ENCODE data around the gene CEMIP. TPM values are rescaled to one million over a fixed set of nuclear protein-coding genes. Genes with fewer than 3 reads are reported as not detected.

CEMIP gene
- total RNA-seq, 4 donors from 2014 or later, result 0.04 TPM; not detected in 3

GRCh38 chr15:80823120-80823519, 44.0 kb downstream of the CEMIP start:
- Histone ChIP-seq H3K9me3 (no peaks in the 10 kb centered on the region), H3K27ac (no peak overlapping the region), H3K4me3 (no peak overlapping the region), H3K4me1 (peaks cover 0 to 15% of the 10 kb centered on the region in 2 donors), H3K36me3 (no peaks in the 10 kb centered on the region), H3K27me3 (no peaks in the 10 kb centered on the region)
- DNase-seq (no peak), ATAC-seq (no peak)
- intact Hi-C loops (cut with DNase I; ENCODE audit: low total_unique reads) (no loop called here), in situ Hi-C loops (cut with MboI; ENCODE audit: low sequenced_read_pairs in 4 of 4) (no loop called here)
- TF ChIP-seq CTCF (IDR thresholded peaks at IDR 0.05 in 4 of 5, conservative IDR thresholded peaks at IDR 0.05 in 1 of 5) (no peak), POLR2A (IDR thresholded peaks at IDR 0.05) (no peak)

DNA sequence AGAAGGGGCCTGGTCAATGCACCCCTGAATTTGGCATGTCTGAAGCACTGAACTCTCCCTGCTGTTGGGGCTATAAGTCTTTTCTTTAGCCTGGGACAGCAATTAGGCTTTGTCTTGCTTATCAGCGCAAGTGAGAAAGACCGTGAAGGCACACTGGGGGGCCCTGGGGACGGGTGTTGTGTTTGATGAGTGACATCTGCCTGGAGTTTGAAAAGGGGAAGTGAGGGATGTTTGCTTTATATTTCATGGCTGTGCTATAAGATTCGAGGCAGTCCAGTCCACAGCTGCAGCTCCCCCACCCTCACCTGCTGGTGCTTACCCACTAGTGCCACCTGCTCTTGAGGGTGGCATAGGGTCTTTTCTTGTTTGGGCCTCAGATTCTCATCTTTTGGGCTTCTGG, 44.8 kb downstream of the CEMIP start:
- Histone ChIP-seq H3K27me3 (no peaks in the 10 kb centered on the region), H3K4me3 (no peak overlapping the region), H3K27ac (no peak overlapping the region), H3K4me1 (peaks cover 0 to 12% of the 10 kb centered on the region in 2 donors), H3K9me3 (no peaks in the 10 kb centered on the region), H3K36me3 (no peaks in the 10 kb centered on the region)
- DNase-seq, result no peak
- TF ChIP-seq POLR2A (IDR thresholded peaks at IDR 0.05) (no peak), CTCF (IDR thresholded peaks at IDR 0.05 in 4 of 5, conservative IDR thresholded peaks at IDR 0.05 in 1 of 5) (no peak)
- ATAC-seq, result no peak
- intact Hi-C loops (cut with DNase I; ENCODE audit: low total_unique reads) (no loop called here), in situ Hi-C loops (cut with MboI; ENCODE audit: low sequenced_read_pairs in 4 of 4) (no loop called here)

DNA sequence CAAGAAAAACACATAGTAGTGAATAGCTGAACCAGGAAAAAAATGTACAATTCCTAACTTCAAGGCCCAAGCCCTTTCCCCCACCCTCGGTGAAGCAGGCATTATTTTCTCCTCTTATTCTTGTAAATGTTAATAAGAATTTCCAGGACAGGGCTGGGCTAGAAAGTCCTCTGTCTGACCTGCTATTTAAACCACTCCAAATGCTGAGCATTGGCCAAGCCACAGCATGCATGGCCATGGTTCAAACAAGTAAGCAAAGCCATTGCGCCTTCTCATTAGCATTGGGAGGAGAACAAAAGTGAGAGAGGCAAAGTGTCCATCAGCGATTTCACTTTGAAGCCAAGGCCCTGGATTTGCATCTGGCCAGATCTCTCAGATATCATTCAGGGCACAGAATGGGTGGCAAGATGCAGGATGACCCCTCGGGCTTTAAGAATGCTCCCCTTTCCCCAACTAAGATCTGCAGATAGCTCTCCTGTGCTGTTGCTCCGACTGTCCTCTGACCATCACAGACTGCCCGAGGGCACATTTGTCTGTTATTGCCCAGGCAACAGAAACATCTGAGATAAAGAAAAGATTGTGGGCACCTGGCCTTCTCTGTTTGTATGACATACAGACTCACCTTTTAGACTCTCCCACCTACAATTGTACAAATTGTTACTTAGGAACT, 46.3 kb downstream of the CEMIP start:
- peak in 1 of 2 donors; percentile 49 for ATAC-seq
- Histone ChIP-seq H3K27me3 (no peaks in the 10 kb centered on the region), H3K4me1 (peaks cover 0 to 7% of the 10 kb centered on the region in 2 donors), H3K9me3 (no peaks in the 10 kb centered on the region), H3K27ac (no peak overlapping the region), H3K36me3 (no peaks in the 10 kb centered on the region), H3K4me3 (no peak overlapping the region)
- intact Hi-C loops (cut with DNase I; ENCODE audit: low total_unique reads), result no loop called here
- DNase-seq, result no peak
- TF ChIP-seq CTCF (IDR thresholded peaks at IDR 0.05 in 4 of 5, conservative IDR thresholded peaks at IDR 0.05 in 1 of 5) (no peak), POLR2A (IDR thresholded peaks at IDR 0.05) (no peak)
- in situ Hi-C loops (cut with MboI; ENCODE audit: low sequenced_read_pairs in 4 of 4), result no loop called here

DNA sequence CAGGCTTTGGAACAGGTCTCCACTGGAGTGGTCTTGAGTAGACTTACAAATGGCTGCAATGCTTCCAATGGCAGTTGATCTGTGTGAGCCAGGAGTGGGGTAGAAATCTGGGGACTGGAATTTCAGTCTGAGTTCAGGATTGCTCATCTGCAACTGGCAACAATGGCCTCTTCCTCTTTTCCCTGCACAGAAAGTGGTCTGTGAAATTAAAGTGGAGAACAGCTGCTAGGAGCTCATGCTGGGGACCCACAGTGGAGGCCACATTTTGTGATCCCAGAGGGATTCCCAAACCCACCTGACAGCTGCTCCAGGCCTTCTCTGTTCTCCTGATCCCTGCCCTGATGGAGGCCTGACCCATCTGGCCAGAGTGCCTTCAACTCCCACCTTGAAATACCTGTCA, 49.6 kb downstream of the CEMIP start:
- TF ChIP-seq CTCF (IDR thresholded peaks at IDR 0.05 in 4 of 5, conservative IDR thresholded peaks at IDR 0.05 in 1 of 5) (no peak), POLR2A (IDR thresholded peaks at IDR 0.05) (no peak)
- DNase-seq, result no peak
- Histone ChIP-seq H3K27ac (no peak overlapping the region), H3K9me3 (no peaks in the 10 kb centered on the region), H3K27me3 (no peaks in the 10 kb centered on the region), H3K4me1 (peaks cover 0 to 7% of the 10 kb centered on the region in 2 donors), H3K36me3 (no peaks in the 10 kb centered on the region), H3K4me3 (no peak overlapping the region)
- no peak for ATAC-seq
- in situ Hi-C loops (cut with MboI; ENCODE audit: low sequenced_read_pairs in 4 of 4) (no loop called here), intact Hi-C loops (cut with DNase I; ENCODE audit: low total_unique reads) (no loop called here)

DNA sequence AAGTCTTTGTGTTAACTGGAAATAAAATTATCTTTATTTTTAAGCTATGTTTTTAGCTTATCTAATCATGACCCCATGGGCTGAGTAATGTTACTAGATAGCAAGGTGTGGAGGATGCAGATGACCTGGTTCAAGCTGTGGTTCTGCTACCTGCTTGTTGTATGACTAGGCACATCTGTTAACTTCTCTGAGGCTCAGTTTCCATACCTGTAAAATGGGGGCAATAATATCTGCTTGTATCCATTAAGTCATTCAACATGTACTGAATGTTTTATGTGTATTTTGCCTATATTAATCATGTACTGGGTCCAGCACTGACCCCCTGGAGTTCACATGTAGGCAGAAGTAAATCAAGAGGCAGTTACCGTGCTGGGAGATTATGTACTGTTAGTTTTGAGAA, 51.5 kb downstream of the CEMIP start:
- Histone ChIP-seq H3K27me3 (no peaks in the 10 kb centered on the region), H3K36me3 (no peaks in the 10 kb centered on the region), H3K4me3 (no peak overlapping the region), H3K4me1 (peaks cover 0 to under 1% of the 10 kb centered on the region in 2 donors), H3K27ac (no peak overlapping the region), H3K9me3 (no peaks in the 10 kb centered on the region)
- intact Hi-C loops (cut with DNase I; ENCODE audit: low total_unique reads) (no loop called here), in situ Hi-C loops (cut with MboI; ENCODE audit: low sequenced_read_pairs in 4 of 4) (no loop called here)
- ATAC-seq (no peak), DNase-seq (no peak)
- no peak for TF ChIP-seq CTCF (IDR thresholded peaks at IDR 0.05 in 4 of 5, conservative IDR thresholded peaks at IDR 0.05 in 1 of 5)
- TF ChIP-seq POLR2A (IDR thresholded peaks at IDR 0.05), result no peak
